ENCODE data around the gene HSD17B10.

HSD17B10 gene

DNA sequence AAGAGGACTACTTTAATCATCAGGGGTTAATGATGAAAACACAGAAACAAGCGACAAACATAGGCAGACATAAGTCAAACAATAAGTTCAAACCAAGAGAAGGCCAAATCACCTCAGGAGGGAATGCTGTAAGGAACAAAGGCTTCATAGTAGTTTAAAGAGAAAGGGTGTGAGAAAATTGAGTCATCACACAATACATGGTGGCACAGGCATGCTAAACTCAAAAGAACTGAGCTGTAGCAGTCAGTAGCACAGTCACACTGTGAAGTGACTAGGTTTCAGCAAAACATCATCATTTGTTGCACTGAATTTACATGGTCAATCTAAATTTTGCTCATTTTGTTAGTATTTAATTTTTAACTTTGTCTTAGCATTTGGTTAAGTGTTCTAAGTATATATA, 36.0 kb downstream of the HSD17B10 start:
- Histone ChIP-seq H3K27ac (ENCODE audit: low read depth, low read length, poor library complexity, severe bottlenecking) (no peak overlapping the region), H3K79me2 (ENCODE audit: insufficient read depth, low read length) (no peaks in the 10 kb centered on the region), H3K9me3 (ENCODE audit: low read length) (no peaks in the 10 kb centered on the region), H3K27me3 (ENCODE audit: insufficient read depth, low read length) (no peaks in the 10 kb centered on the region), H4K20me1 (ENCODE audit: insufficient read depth, low read length) (no peaks in the 10 kb centered on the region), H3K4me1 (ENCODE audit: insufficient read depth, low read length, severe bottlenecking) (no peaks in the 10 kb centered on the region), H3F3A (ENCODE audit: insufficient read depth, low read length) (no peaks in the 10 kb centered on the region), H3K4me3 (ENCODE audit: low read depth, low read length, poor library complexity, severe bottlenecking) (no peak overlapping the region), H3K4me2 (ENCODE audit: low read length) (no peak overlapping the region), H3K9ac (ENCODE audit: low read length) (no peak overlapping the region), H2AFZ (ENCODE audit: low read length) (no peak overlapping the region), H3K36me3 (ENCODE audit: insufficient read depth, low read length) (peaks cover 70% of the 10 kb centered on the region), H3K9me2 (ENCODE audit: low read depth, low read length) (no peaks in the 10 kb centered on the region)
- no peak for TF ChIP-seq EZH2 (IDR thresholded peaks at IDR 0.05; ENCODE audit: borderline replicate concordance, low read length)
- TF ChIP-seq, protein P1, sequence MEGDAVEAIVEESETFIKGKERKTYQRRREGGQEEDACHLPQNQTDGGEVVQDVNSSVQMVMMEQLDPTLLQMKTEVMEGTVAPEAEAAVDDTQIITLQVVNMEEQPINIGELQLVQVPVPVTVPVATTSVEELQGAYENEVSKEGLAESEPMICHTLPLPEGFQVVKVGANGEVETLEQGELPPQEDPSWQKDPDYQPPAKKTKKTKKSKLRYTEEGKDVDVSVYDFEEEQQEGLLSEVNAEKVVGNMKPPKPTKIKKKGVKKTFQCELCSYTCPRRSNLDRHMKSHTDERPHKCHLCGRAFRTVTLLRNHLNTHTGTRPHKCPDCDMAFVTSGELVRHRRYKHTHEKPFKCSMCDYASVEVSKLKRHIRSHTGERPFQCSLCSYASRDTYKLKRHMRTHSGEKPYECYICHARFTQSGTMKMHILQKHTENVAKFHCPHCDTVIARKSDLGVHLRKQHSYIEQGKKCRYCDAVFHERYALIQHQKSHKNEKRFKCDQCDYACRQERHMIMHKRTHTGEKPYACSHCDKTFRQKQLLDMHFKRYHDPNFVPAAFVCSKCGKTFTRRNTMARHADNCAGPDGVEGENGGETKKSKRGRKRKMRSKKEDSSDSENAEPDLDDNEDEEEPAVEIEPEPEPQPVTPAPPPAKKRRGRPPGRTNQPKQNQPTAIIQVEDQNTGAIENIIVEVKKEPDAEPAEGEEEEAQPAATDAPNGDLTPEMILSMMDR (IDR thresholded peaks at IDR 0.05; ENCODE audit: low read length), result no peak

DNA sequence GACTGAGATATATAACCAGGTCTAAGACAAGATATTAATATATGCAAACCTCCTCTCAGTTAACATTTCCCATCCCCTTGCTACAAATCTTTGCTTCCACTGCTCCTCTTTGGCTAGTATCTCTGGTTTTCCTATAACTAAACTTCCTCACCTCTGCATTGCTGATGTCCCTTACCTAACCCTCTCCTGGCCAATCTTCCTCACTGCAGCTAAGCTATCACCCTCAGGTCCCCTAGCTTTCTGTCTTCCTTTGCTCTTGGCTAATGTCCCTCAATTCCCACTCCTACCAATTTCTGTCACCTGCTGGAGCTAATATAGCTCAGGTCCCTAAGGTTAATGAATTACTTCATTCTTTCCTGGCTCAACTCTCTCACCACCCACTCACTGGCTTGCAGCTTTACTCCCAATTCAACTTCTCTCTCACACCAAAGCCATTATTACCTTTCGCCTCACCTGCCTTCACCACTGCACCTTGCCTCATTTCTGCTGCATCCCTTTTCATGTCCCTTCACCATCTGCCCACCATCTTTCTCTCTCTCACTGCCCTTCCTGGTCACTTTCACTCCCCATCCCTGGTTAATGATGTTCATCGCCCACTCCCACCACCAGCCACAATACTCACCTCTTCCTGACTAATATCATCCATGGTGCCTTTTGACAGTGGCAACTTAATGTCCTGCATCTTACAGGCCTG, 38.4 kb downstream of the HSD17B10 start:
- Histone ChIP-seq H3F3A (ENCODE audit: insufficient read depth, low read length) (no peaks in the 10 kb centered on the region), H3K27ac (ENCODE audit: low read depth, low read length, poor library complexity, severe bottlenecking) (no peak overlapping the region), H3K9me3 (ENCODE audit: low read length) (no peaks in the 10 kb centered on the region), H3K79me2 (ENCODE audit: insufficient read depth, low read length) (no peaks in the 10 kb centered on the region), H2AFZ (ENCODE audit: low read length) (no peak overlapping the region), H3K4me3 (ENCODE audit: low read depth, low read length, poor library complexity, severe bottlenecking) (no peak overlapping the region), H3K9me2 (ENCODE audit: low read depth, low read length) (no peaks in the 10 kb centered on the region), H3K4me1 (ENCODE audit: insufficient read depth, low read length, severe bottlenecking) (no peaks in the 10 kb centered on the region), H3K4me2 (ENCODE audit: low read length) (no peak overlapping the region), H4K20me1 (ENCODE audit: insufficient read depth, low read length) (no peaks in the 10 kb centered on the region), H3K36me3 (ENCODE audit: insufficient read depth, low read length) (peaks cover 57% of the 10 kb centered on the region), H3K9ac (ENCODE audit: low read length) (no peak overlapping the region), H3K27me3 (ENCODE audit: insufficient read depth, low read length) (no peaks in the 10 kb centered on the region)
- no peak for TF ChIP-seq EZH2 (IDR thresholded peaks at IDR 0.05; ENCODE audit: borderline replicate concordance, low read length)
- TF ChIP-seq, protein P1 (IDR thresholded peaks at IDR 0.05; ENCODE audit: low read length), result no peak

DNA sequence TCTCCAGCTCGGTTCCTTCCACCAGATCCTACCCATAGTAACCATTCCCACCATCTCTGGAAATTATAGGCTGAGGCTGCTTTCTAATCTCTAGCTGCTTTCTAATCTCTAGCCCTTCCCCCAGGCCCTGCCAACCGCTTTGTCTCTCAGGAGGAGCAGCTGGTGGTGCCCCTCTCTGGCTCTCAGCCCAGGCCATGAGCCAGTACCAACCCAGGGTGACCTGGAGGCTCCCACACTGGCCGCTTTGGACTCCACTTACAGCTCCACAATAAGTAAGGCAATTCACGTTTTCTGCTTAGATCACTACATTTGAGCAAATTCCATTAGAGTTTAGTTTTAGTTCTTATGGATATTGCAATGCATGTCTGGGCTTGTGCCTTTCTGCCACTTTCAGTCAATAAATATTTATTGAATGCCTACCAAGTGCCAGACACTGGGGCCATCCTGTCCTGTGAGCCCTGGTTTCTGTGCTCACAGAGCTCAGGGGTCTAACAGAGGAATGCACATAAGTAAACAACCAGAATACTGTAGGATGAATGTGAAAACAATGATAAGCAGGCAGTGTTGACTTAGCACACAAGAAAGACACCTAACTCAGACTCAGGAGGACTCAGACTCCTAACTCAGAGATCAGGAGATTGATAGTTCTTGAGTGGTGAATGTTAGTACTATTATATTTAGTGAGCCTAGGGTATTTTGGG, 50.6 kb downstream of the HSD17B10 start:
- Histone ChIP-seq H2AFZ (ENCODE audit: low read length) (no peak overlapping the region), H3K9me2 (ENCODE audit: low read depth, low read length) (no peaks in the 10 kb centered on the region), H3K4me1 (ENCODE audit: insufficient read depth, low read length, severe bottlenecking) (no peaks in the 10 kb centered on the region), H3K27ac (ENCODE audit: low read depth, low read length, poor library complexity, severe bottlenecking) (no peak overlapping the region), H3K36me3 (ENCODE audit: insufficient read depth, low read length) (peaks cover 75% of the 10 kb centered on the region), H3F3A (ENCODE audit: insufficient read depth, low read length) (no peaks in the 10 kb centered on the region), H3K9ac (ENCODE audit: low read length) (no peak overlapping the region), H3K4me3 (ENCODE audit: low read depth, low read length, poor library complexity, severe bottlenecking) (no peak overlapping the region), H3K9me3 (ENCODE audit: low read length) (no peaks in the 10 kb centered on the region), H3K79me2 (ENCODE audit: insufficient read depth, low read length) (no peaks in the 10 kb centered on the region), H3K4me2 (ENCODE audit: low read length) (no peak overlapping the region), H3K27me3 (ENCODE audit: insufficient read depth, low read length) (no peaks in the 10 kb centered on the region), H4K20me1 (ENCODE audit: insufficient read depth, low read length) (no peaks in the 10 kb centered on the region)
- TF ChIP-seq EZH2 (IDR thresholded peaks at IDR 0.05; ENCODE audit: borderline replicate concordance, low read length), result no peak
- TF ChIP-seq, protein P1 (IDR thresholded peaks at IDR 0.05; ENCODE audit: low read length), result no peak
